COR-L47 (cell line): ENCODE measurements around the gene CARF.

Source experiments
- DNase-seq: peaks from one replicate; lab custom pipeline; 2025; lab: John Stamatoyannopoulos, UW

CARF gene

DNA sequence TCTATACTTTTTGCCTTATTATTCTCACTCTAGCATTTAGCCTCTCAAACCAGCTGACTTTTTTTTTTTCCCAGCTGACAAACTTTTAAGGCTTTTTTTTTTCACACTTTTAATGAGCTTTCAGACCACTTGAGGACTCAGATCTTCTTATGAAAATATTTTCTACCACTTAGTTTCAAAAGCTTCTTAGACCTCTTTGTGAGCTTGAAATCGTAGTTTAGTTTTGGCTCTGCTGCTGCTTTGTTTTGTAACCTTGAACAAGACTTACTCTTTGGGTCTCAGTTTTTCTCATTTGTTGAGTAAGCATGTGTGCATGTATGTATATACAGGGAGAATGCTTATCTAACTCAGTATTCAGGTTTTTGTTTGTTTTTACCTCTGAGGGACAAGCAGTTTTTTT, 106.1 kb downstream of the CARF start:
- no peak for DNase-seq

DNA sequence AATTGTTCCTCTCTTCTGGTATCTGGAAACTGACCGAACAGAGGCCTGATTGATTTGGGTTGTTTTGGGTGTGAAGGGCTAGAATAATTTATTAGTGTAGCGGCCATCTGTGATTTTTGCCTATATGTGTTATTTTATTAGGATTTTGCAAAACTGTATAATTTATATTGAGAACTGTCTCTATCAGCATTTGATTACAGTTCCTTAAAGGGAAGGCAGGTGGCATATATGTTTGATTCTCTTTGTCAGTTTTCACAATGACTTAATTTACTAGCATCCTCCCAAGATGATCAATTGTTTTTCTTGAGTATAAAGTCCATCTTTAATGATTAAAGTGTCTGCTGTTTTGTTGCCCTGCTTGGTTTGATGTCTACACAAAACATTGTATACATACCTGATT, 107.1 kb downstream of the CARF start:
- DNase-seq = no peak

- no peak for DNase-seq
Observed at GRCh38 chr2:203021991-203022390, 109.9 kb downstream of the CARF start.

DNA sequence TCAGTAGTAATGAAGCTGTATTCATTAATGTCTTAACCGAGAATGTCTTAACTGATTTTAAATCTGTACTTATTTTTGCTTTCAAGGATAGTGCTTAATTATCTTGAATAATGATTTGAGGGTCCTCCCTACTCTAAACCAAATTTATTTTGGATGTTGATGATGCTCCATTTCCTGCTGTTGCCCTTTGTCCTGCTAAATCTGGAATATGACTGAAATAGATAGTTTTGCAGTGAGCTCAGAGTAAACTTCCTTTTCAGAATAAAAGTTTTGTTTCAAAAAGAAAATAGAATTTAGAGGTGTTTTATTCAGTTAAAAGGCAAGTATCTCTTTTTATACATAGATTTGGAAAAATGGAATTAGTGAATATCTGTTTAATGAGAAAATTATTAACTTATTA, 110.7 kb downstream of the CARF start:
- no peak for DNase-seq

GRCh38 chr2:203025592-203025991, 113.5 kb downstream of the CARF start:
- no peak for DNase-seq

GRCh38 chr2:203030545-203030944, 118.5 kb downstream of the CARF start:
- DNase-seq = no peak

DNA sequence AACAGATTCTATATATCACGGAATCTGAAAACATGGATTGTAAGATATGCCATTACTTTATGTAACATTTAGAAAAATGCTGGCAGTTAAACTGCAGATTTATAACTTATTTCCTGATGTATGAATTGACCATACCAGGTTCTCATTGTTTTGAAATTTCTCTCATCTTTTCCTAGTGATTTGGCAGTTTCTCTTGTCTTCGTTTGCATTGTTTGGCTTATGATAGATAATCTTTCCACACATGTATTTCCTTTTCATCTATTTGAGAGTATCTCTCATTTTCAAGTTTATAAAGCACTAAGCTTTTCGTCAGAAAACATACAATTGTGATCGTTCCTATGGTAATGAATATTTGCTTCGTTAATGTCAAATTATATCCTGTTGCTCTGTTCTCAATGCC, 118.9 kb downstream of the CARF start:
- DNase-seq = no peak

- DNase-seq = no peak
Observed at GRCh38 chr2:203033395-203033794, 121.3 kb downstream of the CARF start.

GRCh38 chr2:203035879-203036470, 123.9 kb downstream of the CARF start:
- DNase-seq = no peak
